K562 (cell line): ENCODE data around the gene IRF5.

ENCODE experiments used
- FOXP4 ChIP-seq: sonication (generic); formaldehyde crosslinking; IDR thresholded peaks from 2 replicates; pipeline ENCODE4 v1.8.0; 2022; ENCODE audit warnings: mild to moderate bottlenecking, missing genetic modification reagents, borderline replicate concordance
- JUND ChIP-seq, 2 experiments: IDR thresholded peaks; 2 replicates in 1 of 2; 3 replicates in 1 of 2; pipeline ENCODE4 v1.6.1; 2011; ENCODE audit warnings: borderline replicate concordance in 2 of 2, low read depth in 2 of 2, low read length in 2 of 2, improper control_type of control experiment in 1 of 2, missing biosample characterization in 1 of 2, missing genetic modification characterization in 1 of 2, missing genetic modification reagents in 1 of 2
- MCM3 ChIP-seq: fragments of 450-650 bp; IDR thresholded peaks from 2 replicates; pipeline ENCODE4 v1.6.1; 2016
- SLC30A9 ChIP-seq: fragments of 250-450 bp; sonication (Bioruptor Pico); IDR thresholded peaks from 2 replicates; pipeline ENCODE4 v1.8.0; 2022; ENCODE audit warnings: mild to moderate bottlenecking, moderate library complexity

- TF ChIP-seq MCM3 (no peak), SLC30A9 (no peak), JUND (IDR thresholded peaks at IDR 0.05; ENCODE audit: borderline replicate concordance, low read depth, low read length) (no peak), JUND (tag; IDR thresholded peaks at IDR 0.05; ENCODE audit: borderline replicate concordance, low read depth, low read length) (no peak), FOXP4 (CRISPR knock-in tag) (no peak)
Observed at GRCh38 chr7:128915841-128916642, 21.7 kb upstream of the IRF5 start.
